ENCODE measurements around the gene SLC9A1.

DNA sequence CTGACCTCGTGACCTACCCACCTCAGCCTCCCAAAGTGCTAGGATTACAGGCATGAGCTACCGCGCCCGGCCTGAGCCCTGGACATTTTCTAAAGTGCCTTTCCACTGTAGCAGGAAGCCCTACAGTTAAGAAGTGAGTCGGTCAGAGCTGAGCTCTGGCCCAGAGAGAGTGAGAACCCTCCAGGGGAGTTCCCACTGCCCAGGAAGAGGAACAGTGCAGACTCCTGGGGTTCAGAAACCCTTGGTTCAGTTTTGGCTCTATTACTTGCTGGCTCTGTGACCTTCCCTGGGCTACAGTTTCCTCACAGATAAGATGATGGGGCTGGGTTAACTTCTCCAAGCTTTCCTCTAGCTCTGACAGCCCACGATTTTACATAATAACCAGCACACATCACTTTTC, 20.9 kb downstream of the SLC9A1 start:
- TF ChIP-seq POLR2A (IDR thresholded peaks at IDR 0.05) = no peak
- TF ChIP-seq, protein P1, sequence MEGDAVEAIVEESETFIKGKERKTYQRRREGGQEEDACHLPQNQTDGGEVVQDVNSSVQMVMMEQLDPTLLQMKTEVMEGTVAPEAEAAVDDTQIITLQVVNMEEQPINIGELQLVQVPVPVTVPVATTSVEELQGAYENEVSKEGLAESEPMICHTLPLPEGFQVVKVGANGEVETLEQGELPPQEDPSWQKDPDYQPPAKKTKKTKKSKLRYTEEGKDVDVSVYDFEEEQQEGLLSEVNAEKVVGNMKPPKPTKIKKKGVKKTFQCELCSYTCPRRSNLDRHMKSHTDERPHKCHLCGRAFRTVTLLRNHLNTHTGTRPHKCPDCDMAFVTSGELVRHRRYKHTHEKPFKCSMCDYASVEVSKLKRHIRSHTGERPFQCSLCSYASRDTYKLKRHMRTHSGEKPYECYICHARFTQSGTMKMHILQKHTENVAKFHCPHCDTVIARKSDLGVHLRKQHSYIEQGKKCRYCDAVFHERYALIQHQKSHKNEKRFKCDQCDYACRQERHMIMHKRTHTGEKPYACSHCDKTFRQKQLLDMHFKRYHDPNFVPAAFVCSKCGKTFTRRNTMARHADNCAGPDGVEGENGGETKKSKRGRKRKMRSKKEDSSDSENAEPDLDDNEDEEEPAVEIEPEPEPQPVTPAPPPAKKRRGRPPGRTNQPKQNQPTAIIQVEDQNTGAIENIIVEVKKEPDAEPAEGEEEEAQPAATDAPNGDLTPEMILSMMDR (IDR thresholded peaks at IDR 0.05) = no peak
- TF ChIP-seq POLR2AphosphoS5 (IDR thresholded peaks at IDR 0.05) = no peak
- TF ChIP-seq EP300 (IDR thresholded peaks at IDR 0.05) = no peak

Data from upper lobe of left lung (tissue), 4 donors.